GM12875 (cell line): ENCODE data around the gene COLGALT1.

Experiments used
- H3K4me3 ChIP-seq: one replicate; pipeline ENCODE4 v1.5.1; 2011; ENCODE audit warnings: low read depth, low read length, control low read depth
- CTCF ChIP-seq: IDR thresholded peaks from 2 replicates; pipeline ENCODE4 v1.5.1; 2011; ENCODE audit warnings: low read depth, mild to moderate bottlenecking, control low read depth, inconsistent platforms, low read length, moderate library complexity, borderline replicate concordance; ENCODE audit not compliant: insufficient read depth

Gene COLGALT1

GRCh38 chr19:17607936-17608335 is 52.5 kb downstream of the COLGALT1 start:
- TF ChIP-seq CTCF: no peak
- H3K4me3 ChIP-seq: no peak overlapping the region

GRCh38 chr19:17610384-17610783 is 54.9 kb downstream of the COLGALT1 start:
- no peak overlapping the region for H3K4me3 ChIP-seq
- TF ChIP-seq CTCF: no peak

GRCh38 chr19:17611462-17612244 is 56.2 kb downstream of the COLGALT1 start:
- no peak overlapping the region for H3K4me3 ChIP-seq
- TF ChIP-seq CTCF: no peak

- H3K4me3 ChIP-seq: no peak overlapping the region
- TF ChIP-seq CTCF: no peak
Measured at GRCh38 chr19:17614476-17614875, 59.0 kb downstream of the COLGALT1 start.

GRCh38 chr19:17615889-17616685 is 60.6 kb downstream of the COLGALT1 start:
- H3K4me3 ChIP-seq: no peak overlapping the region

GRCh38 chr19:17616686-17616960 is 61.2 kb downstream of the COLGALT1 start:
- no peak overlapping the region for H3K4me3 ChIP-seq
- TF ChIP-seq CTCF: no peak

More at GRCh38 chr19:17615889-17616685, 60.6 kb downstream of the COLGALT1 start:
- no peak for TF ChIP-seq CTCF

- no peak for TF ChIP-seq CTCF
- H3K4me3 ChIP-seq: no peak overlapping the region
Measured at GRCh38 chr19:17616961-17617806, 61.7 kb downstream of the COLGALT1 start.
